B cell (primary cell): ENCODE data around the gene CPNE9.

Experiments
- CTCF ChIP-seq: fragments of 200-600 bp; IDR thresholded peaks from one replicate; pipeline ENCODE4 v1.8.0; 2022; ENCODE audit warnings: antibody characterized with exemption, mild to moderate bottlenecking
- EZH2 ChIP-seq: IDR thresholded peaks from 2 replicates; pipeline ENCODE4 v1.6.1; 2012; ENCODE audit warnings: borderline replicate concordance, low read depth, mild to moderate bottlenecking, moderate library complexity, low read length; ENCODE audit not compliant: insufficient read depth, poor library complexity, severe bottlenecking

GRCh38 chr3:9681723-9682081 lies 21.9 kb upstream of the CPNE9 start:
- TF ChIP-seq CTCF, result no peak
- TF ChIP-seq EZH2, result no peak
